IPS-20b (cell line): ENCODE data around the gene ORMDL2.

Source experiments
- H3K27ac ChIP-seq: one replicate; pipeline ENCODE4 v1.5.1; 2013; ENCODE audit warnings: low read length
- H3K27me3 ChIP-seq: 2 replicates; pipeline ENCODE4 v1.6.1; 2013; ENCODE audit warnings: mild to moderate bottlenecking, low read length, inconsistent platforms; ENCODE audit not compliant: insufficient read depth
- H3K36me3 ChIP-seq: 2 replicates; pipeline ENCODE4 v1.6.1; 2013; ENCODE audit warnings: low read depth, mild to moderate bottlenecking, inconsistent platforms, low read length, moderate library complexity; ENCODE audit not compliant: insufficient read depth
- H3K4me1 ChIP-seq: 2 replicates; pipeline ENCODE4 v1.6.1; 2013; ENCODE audit warnings: mild to moderate bottlenecking, control low read depth, inconsistent platforms, low read length, moderate library complexity; ENCODE audit not compliant: insufficient read depth
- H3K4me3 ChIP-seq: 2 replicates; pipeline ENCODE4 v1.5.1; 2013; ENCODE audit warnings: mild to moderate bottlenecking, low read length, inconsistent platforms
- H3K9ac ChIP-seq: 2 replicates; pipeline ENCODE4 v1.6.1; 2013; ENCODE audit warnings: low read depth, mild to moderate bottlenecking, inconsistent platforms, low read length, moderate library complexity
- H3K9me3 ChIP-seq: 2 replicates; pipeline ENCODE4 v1.6.1; 2013; ENCODE audit warnings: mild to moderate bottlenecking, low read depth, low read length, inconsistent platforms; ENCODE audit not compliant: insufficient read depth

The ORMDL2 gene

DNA sequence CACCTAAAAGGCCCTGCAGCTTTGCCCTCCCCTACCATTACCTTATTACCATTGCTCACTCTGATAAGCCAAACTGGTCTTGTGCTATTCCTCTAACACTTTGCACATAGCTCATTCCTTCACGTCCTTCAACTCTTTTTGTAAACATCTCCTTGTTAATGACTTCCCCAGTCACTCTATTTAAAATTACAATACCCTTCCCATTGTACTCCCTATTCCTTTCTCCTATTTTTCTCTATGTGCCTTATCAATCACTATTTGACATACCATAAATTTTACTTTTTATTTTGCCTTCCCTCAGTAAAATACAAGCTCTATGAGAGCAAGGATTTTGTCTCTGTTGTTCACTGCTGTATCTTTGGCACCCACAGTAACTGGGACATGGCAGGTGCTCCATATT lies 5.8 kb upstream of the ORMDL2 start:
- H3K27ac ChIP-seq, result no peak overlapping the region
- H3K36me3 ChIP-seq, result peaks cover 54% of the 10 kb centered on the region
- H3K4me3 ChIP-seq, result peak overlapping the region; percentile 25; the same call in 1 of the 2 replicates
- H3K9me3 ChIP-seq, result no peaks in the 10 kb centered on the region
- no peaks in the 10 kb centered on the region for H3K27me3 ChIP-seq
- 0 out of 2 replicates have a peak overlapping the region, but pooled peaks have one; percentile 34 for H3K9ac ChIP-seq
- peaks cover 16% of the 10 kb centered on the region; the same call in 1 of the 2 replicates for H3K4me1 ChIP-seq

DNA sequence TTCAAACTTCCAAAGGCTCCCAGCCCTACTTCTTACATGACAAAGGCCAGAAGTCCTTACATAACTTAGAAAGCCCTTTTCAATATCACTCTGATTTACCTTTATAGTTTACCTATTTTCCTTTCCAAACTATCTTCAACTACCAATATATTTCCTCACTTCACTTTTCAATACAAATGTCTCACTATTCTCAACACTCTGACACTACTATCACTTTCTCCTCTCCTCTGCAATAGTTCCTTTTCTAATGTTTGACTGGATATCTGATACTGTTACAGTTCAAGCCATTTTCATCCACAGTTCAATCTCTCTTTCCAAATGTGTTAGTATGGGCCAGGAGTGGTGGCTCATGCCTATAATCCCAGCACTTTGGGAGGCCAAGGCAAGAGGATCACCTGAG lies 3.6 kb upstream of the ORMDL2 start:
- H3K4me3 ChIP-seq, result peak overlapping the region; percentile 12; the same call in 1 of the 2 replicates
- peaks cover 16% of the 10 kb centered on the region; the same call in 1 of the 2 replicates for H3K4me1 ChIP-seq
- no peaks in the 10 kb centered on the region for H3K9me3 ChIP-seq
- no peak overlapping the region for H3K27ac ChIP-seq
- H3K27me3 ChIP-seq, result no peaks in the 10 kb centered on the region
- H3K9ac ChIP-seq, result no peak overlapping the region
- H3K36me3 ChIP-seq, result peaks cover 42% of the 10 kb centered on the region

DNA sequence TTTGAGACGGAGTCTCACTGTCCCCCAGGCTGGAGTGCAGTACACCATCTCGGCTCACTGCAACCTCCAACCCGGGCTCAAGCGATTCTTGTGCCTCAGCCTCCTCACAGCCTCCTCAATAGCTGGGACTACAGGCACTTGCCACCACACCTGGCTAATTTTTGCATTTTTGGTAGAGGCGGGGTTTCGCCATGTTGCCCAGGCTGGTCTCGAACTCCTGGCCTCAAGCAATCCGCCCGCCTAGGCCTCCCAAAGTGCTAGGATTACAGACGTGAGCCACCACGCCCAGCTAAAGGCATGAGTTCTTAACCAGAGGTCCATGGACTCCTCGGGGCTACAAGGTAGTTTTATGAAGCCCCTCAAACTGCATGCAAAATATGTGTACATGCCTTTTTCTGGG lies 2.4 kb upstream of the ORMDL2 start:
- Histone ChIP-seq H3K36me3 (peaks cover 47% of the 10 kb centered on the region), H3K27ac (no peak overlapping the region), H3K4me1 (peaks cover 16% of the 10 kb centered on the region; the same call in 1 of the 2 replicates), H3K9me3 (no peaks in the 10 kb centered on the region), H3K9ac (no peak overlapping the region), H3K4me3 (peak overlapping the region; percentile 95), H3K27me3 (no peaks in the 10 kb centered on the region)

DNA sequence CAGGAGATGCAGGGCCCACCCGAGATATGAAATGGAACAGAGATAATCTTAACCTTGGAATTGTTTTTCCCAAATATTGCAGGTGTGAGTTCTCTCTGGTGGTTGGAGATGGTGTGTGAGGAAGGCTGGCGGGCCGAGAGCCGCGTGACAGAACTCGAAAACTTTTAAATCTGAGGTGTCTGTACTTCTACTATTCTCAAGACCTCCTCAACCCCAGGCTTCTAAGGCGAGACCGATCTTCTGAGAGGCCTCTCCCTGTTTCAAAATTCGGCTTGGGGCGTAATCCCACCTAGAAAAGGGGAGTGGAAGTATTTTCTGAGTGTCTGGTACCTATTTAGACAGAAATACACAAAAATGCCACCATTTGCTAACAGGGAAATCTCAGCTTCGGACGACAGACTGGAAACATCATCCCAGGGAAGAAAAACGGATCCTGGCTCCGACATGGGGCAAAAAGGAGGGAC lies 928 bp upstream of the ORMDL2 start:
- no peaks in the 10 kb centered on the region for H3K27me3 ChIP-seq
- peak overlapping the region; percentile 95 for H3K4me3 ChIP-seq
- H3K27ac ChIP-seq, result peak overlapping the region; percentile 89
- peaks cover 16% of the 10 kb centered on the region; the same call in 1 of the 2 replicates for H3K4me1 ChIP-seq
- H3K9ac ChIP-seq, result peak overlapping the region; percentile 98
- H3K9me3 ChIP-seq, result no peaks in the 10 kb centered on the region
- H3K36me3 ChIP-seq, result peaks cover 56% of the 10 kb centered on the region

DNA sequence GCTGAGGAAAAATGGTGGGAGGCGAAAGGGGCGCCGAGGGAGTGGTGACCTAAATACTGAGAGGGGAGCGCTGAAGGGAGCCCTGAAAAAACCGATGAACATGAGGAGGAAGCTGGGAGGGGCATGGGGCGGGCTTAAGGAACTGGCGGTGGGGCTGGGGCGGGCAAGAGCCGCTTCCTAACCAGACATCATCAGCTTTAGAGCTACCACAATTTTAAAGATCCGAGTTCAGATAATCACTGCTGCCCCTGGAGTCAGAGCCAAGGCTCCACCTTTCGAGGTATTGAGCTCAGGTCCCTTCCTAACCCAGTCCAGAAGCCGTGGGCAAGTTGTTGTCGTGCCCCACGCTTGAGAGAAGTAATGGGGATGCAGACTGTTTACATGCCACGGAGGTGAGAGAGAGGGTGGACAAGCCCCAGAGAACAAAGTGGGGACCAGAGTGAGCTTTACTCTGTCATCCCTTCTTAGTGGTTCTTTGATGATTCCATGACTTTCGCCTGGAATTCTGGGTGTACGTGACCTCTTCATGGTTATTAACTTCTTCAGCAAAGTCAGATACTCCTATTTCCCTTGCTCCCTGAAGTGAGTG lies 393 bp downstream of the ORMDL2 start:
- H3K36me3 ChIP-seq, result peaks cover 67% of the 10 kb centered on the region

DNA sequence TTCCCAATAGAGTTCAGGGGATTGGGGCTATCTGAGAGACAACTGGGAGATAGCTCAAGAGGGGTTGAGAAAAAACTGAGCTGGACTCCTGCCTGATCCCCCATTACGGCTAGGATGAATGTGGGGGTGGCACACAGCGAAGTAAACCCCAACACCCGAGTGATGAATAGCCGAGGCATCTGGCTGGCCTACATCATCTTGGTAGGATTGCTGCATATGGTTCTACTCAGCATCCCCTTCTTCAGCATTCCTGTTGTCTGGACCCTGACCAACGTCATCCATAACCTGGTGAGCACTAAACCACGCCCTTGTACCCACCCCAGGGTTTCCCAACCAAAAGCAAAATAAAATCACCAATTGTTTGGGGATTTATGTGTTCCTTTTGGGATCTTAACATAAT lies 1.0 kb downstream of the ORMDL2 start:
- Histone ChIP-seq H3K9ac (peak overlapping the region; percentile 83; the same call in 1 of the 2 replicates), H3K4me3 (peak overlapping the region; percentile 95), H3K27ac (no peak overlapping the region), H3K9me3 (no peaks in the 10 kb centered on the region), H3K27me3 (no peaks in the 10 kb centered on the region), H3K4me1 (peaks cover 6% of the 10 kb centered on the region; the same call in 1 of the 2 replicates), H3K36me3 (peaks cover 65% of the 10 kb centered on the region)

More for the DNA sequence above, 393 bp downstream of the ORMDL2 start:
- Histone ChIP-seq H3K9ac (peak overlapping the region; percentile 83), H3K4me1 (peaks cover 8% of the 10 kb centered on the region; the same call in 1 of the 2 replicates), H3K4me3 (peak overlapping the region; percentile 95), H3K27me3 (no peaks in the 10 kb centered on the region), H3K27ac (no peak overlapping the region), H3K9me3 (no peaks in the 10 kb centered on the region)

DNA sequence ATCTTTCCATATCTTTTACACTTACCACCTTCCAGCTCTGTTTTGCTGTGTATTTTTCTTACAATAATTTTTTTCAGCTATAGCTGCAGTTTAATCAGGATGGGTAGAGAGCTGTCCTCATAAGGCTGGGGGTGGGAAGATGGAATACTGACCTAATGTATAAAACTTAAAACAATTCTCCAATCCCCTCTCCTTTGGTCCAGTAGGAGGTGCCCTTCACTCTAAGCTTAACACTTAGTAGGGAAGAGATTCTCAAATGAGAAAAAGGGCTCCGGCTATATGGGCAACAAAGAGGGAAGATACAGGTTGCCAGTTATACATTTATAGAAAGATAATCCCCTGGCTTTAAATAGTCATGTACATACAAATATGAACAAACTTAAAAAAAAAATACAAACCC lies 2.8 kb downstream of the ORMDL2 start:
- no peak overlapping the region for H3K9ac ChIP-seq
- no peak overlapping the region for H3K27ac ChIP-seq
- H3K27me3 ChIP-seq, result no peaks in the 10 kb centered on the region
- peaks cover 51% of the 10 kb centered on the region for H3K36me3 ChIP-seq
- H3K4me1 ChIP-seq, result no peaks in the 10 kb centered on the region; the same call in 1 of the 2 replicates
- H3K4me3 ChIP-seq, result no peak overlapping the region
- no peaks in the 10 kb centered on the region for H3K9me3 ChIP-seq

DNA sequence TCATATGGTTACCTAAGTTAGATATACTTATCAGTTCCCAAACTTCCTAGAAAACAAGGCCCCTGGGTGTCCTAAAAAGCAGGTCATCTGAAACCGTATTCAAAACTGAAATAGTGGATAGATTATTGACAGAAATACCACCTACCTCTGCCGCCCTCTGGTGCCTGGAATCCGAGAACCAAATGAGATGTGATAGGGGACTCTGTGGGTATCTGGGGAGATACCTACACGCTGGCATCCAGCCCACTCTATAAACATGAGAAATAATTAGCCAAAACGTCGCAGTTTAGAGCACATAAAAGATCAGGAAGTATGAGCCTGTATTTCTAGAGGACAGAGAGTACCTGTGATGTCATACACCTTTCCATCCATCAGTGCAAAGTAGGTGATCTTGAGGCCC lies 4.4 kb downstream of the ORMDL2 start:
- Histone ChIP-seq H3K4me1 (no peaks in the 10 kb centered on the region), H3K9ac (no peak overlapping the region), H3K9me3 (no peaks in the 10 kb centered on the region), H3K27ac (no peak overlapping the region), H3K4me3 (no peak overlapping the region), H3K36me3 (peaks cover 48% of the 10 kb centered on the region), H3K27me3 (no peaks in the 10 kb centered on the region)

DNA sequence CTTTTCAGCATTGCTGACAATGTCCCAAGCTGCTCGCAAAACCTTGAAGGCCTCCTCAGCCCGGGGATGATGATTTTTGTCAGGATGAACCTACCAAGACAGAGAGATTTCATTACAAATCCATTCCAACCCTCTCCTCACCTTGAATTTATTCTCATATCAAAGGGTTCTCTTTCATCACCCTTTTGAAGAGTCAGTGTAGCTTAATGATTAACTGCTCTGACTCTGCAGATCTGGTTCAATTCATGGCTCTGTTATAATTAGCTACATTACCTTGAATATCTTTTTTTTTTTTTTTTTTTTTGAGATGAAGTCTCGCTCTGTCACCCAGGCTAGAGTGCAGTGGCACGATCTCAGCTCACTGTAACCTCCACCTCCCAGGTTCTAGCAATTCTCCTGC lies 5.6 kb downstream of the ORMDL2 start:
- no peaks in the 10 kb centered on the region for H3K9me3 ChIP-seq
- H3K36me3 ChIP-seq, result peaks cover 56% of the 10 kb centered on the region
- H3K4me1 ChIP-seq, result 0 out of 2 replicates have a peak, but pooled peaks cover 6% of the 10 kb centered on the region
- H3K27ac ChIP-seq, result no peak overlapping the region
- H3K27me3 ChIP-seq, result no peaks in the 10 kb centered on the region
- no peak overlapping the region for H3K4me3 ChIP-seq
- no peak overlapping the region for H3K9ac ChIP-seq

DNA sequence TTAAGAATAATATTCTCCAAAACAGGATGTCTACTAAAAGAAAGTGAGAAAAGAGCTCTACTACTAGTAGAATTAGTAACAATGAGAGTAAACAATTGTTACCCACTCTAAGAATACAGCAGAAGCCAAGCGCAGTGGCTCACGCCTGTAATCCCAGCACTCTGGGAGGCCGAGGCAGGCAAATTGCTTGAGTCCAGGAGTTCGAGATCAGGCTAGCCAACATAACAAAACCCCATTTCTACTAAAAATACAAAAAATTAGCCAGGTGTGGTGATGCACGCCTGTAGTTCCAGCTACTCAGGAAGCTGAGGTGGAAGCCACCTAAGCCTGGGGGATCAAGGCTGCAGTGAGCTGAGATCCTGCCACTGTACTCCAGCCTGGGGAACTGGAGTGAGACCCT lies 6.9 kb downstream of the ORMDL2 start:
- Histone ChIP-seq H3K9ac (no peak overlapping the region), H3K27ac (no peak overlapping the region), H3K27me3 (no peaks in the 10 kb centered on the region), H3K4me1 (0 out of 2 replicates have a peak, but pooled peaks cover 8% of the 10 kb centered on the region), H3K9me3 (no peaks in the 10 kb centered on the region), H3K36me3 (peaks cover 46% of the 10 kb centered on the region), H3K4me3 (no peak overlapping the region)

DNA sequence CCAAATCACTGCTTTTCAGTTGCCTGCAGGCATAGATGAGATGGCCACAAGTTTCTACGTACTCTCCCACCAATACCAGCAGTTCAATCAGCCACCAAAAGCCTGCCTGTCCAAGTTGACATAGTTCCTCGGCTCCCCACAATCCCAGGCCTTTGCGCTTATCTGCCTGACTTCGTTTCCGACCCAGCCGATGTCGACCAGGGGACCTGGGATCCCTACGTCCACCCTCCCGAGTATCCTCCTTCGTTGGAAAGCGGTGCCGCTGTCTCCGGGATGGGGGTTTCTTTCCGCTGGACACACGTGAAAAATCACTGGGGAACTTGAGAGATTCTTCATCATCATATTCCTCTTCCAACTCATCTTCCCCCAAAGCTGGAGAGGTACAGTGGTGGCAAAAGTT lies 10.0 kb downstream of the ORMDL2 start:
- Histone ChIP-seq H3K27ac (no peak overlapping the region), H3K27me3 (no peaks in the 10 kb centered on the region), H3K4me1 (peaks cover 8% of the 10 kb centered on the region; the same call in 1 of the 2 replicates), H3K4me3 (peak overlapping the region; percentile 91), H3K36me3 (peaks cover 15% of the 10 kb centered on the region), H3K9me3 (no peaks in the 10 kb centered on the region), H3K9ac (no peak overlapping the region)

DNA sequence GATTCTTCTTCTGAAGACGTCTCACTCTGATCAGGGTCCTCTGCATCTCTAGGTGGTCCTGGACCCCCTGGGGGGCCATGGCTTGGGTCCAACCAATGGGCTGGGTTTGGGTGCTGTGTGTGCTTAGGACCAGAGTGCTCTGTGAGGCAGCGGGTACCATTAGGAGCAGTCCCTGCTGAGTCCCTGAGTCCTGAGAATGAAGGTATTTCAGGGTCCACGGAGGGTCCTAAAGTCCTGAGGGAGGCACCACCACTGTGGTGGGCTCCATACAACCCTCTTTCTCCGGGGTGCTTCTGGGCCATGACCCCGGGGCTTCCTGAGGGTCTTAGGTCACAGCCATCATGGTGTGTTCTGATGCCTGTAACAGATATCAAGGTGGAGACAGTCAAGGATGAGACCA lies 10.5 kb downstream of the ORMDL2 start:
- no peak overlapping the region for H3K27ac ChIP-seq
- H3K36me3 ChIP-seq, result peaks cover 10% of the 10 kb centered on the region
- H3K9ac ChIP-seq, result peak overlapping the region; percentile 77; the same call in 1 of the 2 replicates
- no peaks in the 10 kb centered on the region for H3K9me3 ChIP-seq
- H3K4me3 ChIP-seq, result peak overlapping the region; percentile 91
- H3K4me1 ChIP-seq, result peaks cover 8% of the 10 kb centered on the region; the same call in 1 of the 2 replicates
- no peaks in the 10 kb centered on the region for H3K27me3 ChIP-seq
